IPS DF 6.9 (cell line): ENCODE results near the gene CAMK1.
A peak's percentile ranks its signal among the peaks of the same experiment; 100 is the strongest.

Experiments
- DNase-seq: peaks from one replicate; pipeline ENCODE4 v3.0.0-alpha.2; 2013; ENCODE audit warnings: low read depth, low spot score
- H3K27ac ChIP-seq: one replicate; pipeline ENCODE4 v1.5.1; 2013; ENCODE audit warnings: low read length, control low read depth
- H3K27me3 ChIP-seq: 2 replicates; pipeline ENCODE4 v1.6.1; 2013; ENCODE audit warnings: mild to moderate bottlenecking, low read length; ENCODE audit not compliant: control insufficient read depth, insufficient read depth
- H3K36me3 ChIP-seq: 2 replicates; pipeline ENCODE4 v1.6.1; 2013; ENCODE audit warnings: low read length; ENCODE audit not compliant: control insufficient read depth, insufficient read depth
- H3K4me1 ChIP-seq: 2 replicates; pipeline ENCODE4 v1.6.1; 2013; ENCODE audit warnings: low read length; ENCODE audit not compliant: control insufficient read depth, insufficient read depth
- H3K4me3 ChIP-seq: 2 replicates; pipeline ENCODE4 v1.5.1; 2013; ENCODE audit warnings: mild to moderate bottlenecking, low read length
- H3K9me3 ChIP-seq: 2 replicates; pipeline ENCODE4 v1.6.1; 2013; ENCODE audit warnings: low read length, inconsistent platforms; ENCODE audit not compliant: control insufficient read depth, insufficient read depth
- WGBS: extraction: QIAGEN DNeasy Blood & Tissue Kit; methylation state at CpG from one replicate; pipeline ENCODE4 v1.1.7; 2013; ENCODE audit warnings: mixed read lengths, missing lambda C conversion rate; ENCODE audit not compliant: insufficient read length, insufficient coverage; 5-methylcytosine and 5-hydroxymethylcytosine counted together

Gene CAMK1

DNA sequence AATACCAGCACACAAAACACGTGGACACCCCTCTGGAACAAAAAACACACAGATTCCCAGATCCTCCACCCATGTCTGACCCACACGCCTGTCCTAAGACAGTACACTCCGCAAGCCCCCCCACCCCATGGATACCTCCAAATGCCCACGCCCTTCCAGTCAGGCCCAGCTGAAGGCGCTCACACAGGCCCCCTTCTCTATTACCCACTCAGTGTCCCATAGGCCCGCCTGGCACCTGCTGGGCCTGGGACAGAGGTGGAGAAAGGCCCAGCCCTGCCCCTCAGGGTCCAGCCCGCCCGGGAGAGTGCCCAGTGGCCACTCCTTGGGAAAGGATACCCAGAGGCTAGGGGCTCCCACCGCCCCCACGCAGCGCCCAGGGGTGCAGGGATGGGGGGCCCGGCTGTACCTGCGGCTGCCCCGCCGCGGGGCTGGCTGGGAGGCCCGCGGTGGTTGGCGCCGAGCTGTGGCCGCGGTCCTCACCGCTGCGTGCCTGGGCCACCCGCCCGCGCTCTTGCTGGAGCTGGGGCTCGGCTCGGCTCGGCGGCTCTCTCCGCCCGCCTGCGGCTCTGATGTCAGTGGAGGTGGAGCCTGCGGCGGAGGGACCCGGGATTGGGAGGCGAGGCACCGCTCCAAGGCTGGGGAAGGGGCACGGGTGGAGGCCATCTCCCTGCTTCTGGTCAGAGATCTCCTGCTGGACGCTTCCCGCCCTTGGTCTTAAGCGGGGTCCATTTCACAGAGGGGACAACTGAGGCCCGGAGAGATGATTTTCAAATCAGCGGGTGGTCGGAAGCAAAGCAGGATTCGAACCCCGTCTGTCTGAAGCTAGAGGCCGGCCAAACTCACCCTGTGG is at the start of gene CAMK1:
CAMK1 (minus strand) TSS at position 522 of the 850 bp plus-strand sequence. CDS start 2,198 bp downstream, outside the sequence.
- Histone ChIP-seq H3K4me3 (peak within 1 kb of the TSS; percentile 30; the same call in 1 of the 2 replicates), H3K36me3 (no peaks in the 10 kb centered on the region), H3K4me1 (no peaks in the 10 kb centered on the region; the same call in 1 of the 2 replicates), H3K27ac (no peak within 1 kb of the TSS), H3K27me3 (peaks cover 1% of the 10 kb centered on the region; the same call in 1 of the 2 replicates), H3K9me3 (no peaks in the 10 kb centered on the region)
- DNase-seq: no peak
- no CpG with 5 or more reads among the region's 49 CpGs for WGBS

DNA sequence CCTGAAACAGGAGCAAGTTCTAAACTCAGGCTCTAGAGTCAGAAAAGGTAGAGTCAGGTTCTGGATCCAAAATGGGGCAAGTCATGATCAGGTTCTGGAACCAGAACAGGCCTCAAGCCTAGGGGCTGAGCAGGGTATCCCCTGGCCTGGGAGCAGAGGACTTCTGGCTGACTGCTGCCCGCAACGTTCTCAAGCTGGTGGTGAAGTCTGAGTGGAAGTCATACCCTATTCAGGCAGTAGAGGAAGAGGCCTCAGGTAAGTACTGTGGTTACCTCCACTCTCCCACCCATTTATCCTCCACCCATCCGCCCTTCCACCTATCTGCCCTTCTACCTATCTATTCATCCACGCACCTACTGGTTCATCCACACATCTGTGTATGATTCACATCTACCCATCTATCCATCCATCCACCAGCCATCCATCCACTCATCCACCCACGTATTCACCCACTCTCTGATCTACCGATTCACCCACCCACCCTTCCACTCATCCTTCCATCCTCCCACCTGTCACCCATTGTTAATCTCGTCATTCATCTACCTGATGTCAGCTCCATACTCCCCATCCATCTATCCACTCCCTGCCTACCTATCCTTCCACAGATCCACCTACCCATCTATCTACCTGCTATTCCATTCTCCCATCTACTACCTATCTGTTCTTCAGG is 49.1 kb upstream of the CAMK1 start:
- no peak overlapping the region for H3K27ac ChIP-seq
- H3K27me3 ChIP-seq: no peaks in the 10 kb centered on the region
- H3K9me3 ChIP-seq: no peaks in the 10 kb centered on the region
- H3K4me3 ChIP-seq: no peak overlapping the region
- H3K4me1 ChIP-seq: no peaks in the 10 kb centered on the region
- DNase-seq: no peak
- H3K36me3 ChIP-seq: no peaks in the 10 kb centered on the region
- WGBS: no CpG with 5 or more reads among the region's 7 CpGs

DNA sequence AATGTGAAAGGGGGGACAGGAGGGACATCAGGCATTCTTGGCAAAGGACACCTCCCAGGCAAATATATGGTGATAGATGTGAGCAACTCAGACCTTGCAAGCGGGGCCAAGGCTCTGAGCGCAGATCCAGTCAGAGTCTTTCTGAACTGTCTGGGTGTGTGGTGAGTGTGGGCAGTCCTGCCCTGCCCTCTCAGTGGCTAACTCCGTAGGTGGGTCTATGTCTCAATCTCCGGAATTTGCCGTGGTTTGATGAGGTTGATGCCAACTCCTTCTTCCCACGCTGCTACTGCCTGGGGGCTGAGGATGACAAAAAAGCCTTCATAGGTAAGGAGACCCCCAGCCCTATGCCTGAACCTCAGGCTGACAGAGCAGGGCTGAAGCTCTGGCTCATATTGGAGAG is 47.7 kb upstream of the CAMK1 start:
- Histone ChIP-seq H3K9me3 (no peaks in the 10 kb centered on the region), H3K4me1 (no peaks in the 10 kb centered on the region), H3K36me3 (no peaks in the 10 kb centered on the region), H3K27me3 (no peaks in the 10 kb centered on the region), H3K27ac (no peak overlapping the region), H3K4me3 (no peak overlapping the region)
- DNase-seq: no peak
- WGBS: no CpG with 5 or more reads among the region's 6 CpGs

DNA sequence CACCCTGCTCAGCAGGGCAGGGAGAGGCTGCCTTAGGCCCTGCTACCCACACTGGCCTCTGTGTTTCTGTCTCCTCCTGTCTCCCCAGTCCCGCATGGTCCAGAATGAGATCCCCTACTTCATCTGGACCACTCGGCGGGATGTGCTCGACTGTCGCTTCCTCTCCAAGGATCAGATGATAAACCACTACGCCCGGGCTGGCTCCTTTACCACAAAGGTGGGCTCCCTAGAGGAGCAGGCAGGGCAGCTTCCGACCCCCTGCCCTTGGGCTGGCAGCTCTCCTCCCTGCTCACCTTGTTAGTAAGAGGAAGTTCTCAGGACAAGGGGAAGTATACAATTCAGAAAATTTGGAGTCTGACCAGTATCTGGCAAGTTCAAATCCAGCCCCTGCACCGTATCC is 46.2 kb upstream of the CAMK1 start:
- Histone ChIP-seq H3K4me1 (no peaks in the 10 kb centered on the region), H3K27ac (no peak overlapping the region), H3K4me3 (no peak overlapping the region), H3K36me3 (no peaks in the 10 kb centered on the region), H3K27me3 (peaks cover 5% of the 10 kb centered on the region; the same call in 1 of the 2 replicates), H3K9me3 (no peaks in the 10 kb centered on the region)
- WGBS: no CpG with 5 or more reads among the region's 9 CpGs
- DNase-seq: no peak

DNA sequence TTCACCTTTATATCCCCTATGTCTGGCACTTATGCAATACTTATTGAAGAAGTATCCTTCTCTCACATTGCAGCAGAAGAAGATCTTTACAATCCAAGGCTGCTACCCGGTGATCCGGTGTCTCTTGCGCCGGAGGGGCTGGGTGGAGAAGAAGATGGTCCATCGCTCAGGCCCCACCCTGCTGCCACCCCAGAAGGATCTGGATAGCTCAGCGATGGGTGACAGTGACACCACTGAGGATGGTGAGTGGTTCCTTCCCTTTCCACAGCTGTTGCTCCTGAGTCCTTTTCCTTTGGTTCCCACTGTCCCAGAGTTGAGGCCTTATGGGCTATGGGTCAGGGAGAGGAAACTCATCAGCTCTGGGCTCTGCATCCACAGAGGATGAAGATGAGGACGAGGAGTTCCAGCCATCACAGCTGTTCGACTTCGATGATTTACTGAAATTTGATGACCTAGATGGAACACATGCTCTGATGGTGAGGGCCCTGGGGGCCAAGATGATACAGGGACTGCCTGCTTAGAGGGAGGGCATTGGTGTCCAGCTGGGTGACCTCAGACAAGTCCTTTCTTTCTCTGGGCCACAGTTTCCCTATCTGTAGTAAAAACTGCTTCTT is 43.2 kb upstream of the CAMK1 start:
- Histone ChIP-seq H3K36me3 (no peaks in the 10 kb centered on the region), H3K9me3 (no peaks in the 10 kb centered on the region), H3K27ac (no peak overlapping the region), H3K4me1 (no peaks in the 10 kb centered on the region), H3K4me3 (no peak overlapping the region), H3K27me3 (peaks cover 6% of the 10 kb centered on the region; the same call in 1 of the 2 replicates)
- no CpG with 5 or more reads among the region's 9 CpGs for WGBS
- DNase-seq: no peak

DNA sequence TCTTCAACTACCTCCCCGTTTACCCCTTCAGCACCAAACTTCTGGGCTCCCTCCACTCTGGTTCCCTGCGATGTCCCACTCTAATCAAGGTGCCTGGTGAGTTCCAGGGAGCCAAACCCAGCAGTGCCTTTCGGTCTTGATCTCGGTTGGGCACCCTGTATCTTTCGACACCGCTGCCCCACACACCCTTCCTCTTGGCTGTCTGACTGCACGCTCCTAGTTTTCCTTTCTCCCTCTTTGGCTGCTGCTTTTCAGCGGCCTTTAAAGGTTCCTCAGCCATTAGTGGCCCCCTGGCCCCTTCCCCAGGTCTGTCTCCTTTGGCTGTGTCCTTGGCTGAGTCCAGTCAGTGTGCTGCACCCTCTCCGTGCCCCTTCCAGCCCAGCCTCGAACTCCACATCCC is 41.1 kb upstream of the CAMK1 start:
- H3K4me1 ChIP-seq: no peaks in the 10 kb centered on the region
- no peak overlapping the region for H3K27ac ChIP-seq
- no peaks in the 10 kb centered on the region for H3K9me3 ChIP-seq
- no peak overlapping the region for H3K4me3 ChIP-seq
- no peak for DNase-seq
- H3K27me3 ChIP-seq: peaks cover 6% of the 10 kb centered on the region; the same call in 1 of the 2 replicates
- H3K36me3 ChIP-seq: peaks cover 4% of the 10 kb centered on the region
- WGBS: 100% methylated on average over 1 of the region's 10 CpGs

DNA sequence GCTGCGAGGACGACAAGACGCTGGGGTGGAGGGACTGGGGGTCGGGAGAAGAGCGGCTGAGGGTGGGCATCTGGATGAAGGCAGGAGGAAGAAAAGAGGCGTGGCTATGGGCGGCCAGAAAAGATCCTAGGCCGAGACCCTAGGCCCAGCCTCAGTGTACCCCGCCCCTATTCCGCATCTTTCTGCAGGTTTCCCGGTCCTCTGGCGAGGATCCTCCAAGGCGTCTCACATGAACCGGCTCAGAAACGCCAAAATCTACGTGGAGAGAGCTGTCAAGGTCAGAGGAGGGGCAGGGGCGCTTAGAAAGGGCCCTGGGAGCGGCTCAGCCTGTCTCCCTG is 40.7 kb upstream of the CAMK1 start:
- H3K27me3 ChIP-seq: peaks cover 6% of the 10 kb centered on the region; the same call in 1 of the 2 replicates
- peak overlapping the region; percentile 62; the same call in 1 of the 2 replicates for H3K4me3 ChIP-seq
- no CpG with 5 or more reads among the region's 18 CpGs for WGBS
- peaks cover 7% of the 10 kb centered on the region for H3K36me3 ChIP-seq
- DNase-seq: no peak
- no peaks in the 10 kb centered on the region for H3K4me1 ChIP-seq
- no peaks in the 10 kb centered on the region for H3K9me3 ChIP-seq
- no peak overlapping the region for H3K27ac ChIP-seq

DNA sequence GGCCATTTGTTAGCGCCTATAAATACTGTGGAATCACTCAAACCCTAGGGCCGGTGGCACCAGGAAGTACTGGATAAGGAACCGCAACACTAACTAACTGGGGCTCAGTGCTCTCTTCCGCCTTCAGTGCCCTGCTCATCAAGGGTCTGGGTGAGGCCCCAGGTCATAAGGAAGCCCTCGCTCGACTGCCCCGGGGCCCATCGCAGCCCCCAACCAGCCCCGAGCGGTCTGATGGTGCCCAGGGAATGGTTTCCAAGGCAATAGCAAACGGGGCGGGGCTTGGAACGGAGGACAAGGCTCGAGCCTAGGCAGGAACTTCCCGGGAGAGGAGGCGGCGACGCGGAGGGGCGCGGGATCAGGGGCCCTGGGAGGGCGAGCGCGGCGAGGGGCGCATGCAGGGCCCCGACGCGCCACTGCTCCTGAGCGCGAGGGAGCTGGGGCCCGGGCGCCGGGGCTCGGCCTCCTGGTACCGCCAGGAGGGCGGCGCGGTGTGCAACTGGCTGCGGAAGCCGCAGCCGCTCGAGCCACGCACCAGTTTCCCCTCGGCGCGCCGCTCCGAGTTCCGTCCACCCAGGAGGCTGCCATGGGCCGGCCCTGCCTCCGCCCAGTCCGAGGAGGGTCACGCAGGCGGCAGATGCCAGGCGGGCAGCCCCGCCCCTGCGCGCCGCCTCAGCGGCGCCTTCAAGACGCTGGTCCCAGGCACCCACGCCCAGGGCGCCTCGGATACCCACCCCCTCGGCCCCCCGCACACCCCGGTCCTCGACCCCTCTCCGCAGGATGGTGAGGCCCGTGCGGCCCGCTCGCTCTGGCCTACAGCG is 40.1 kb upstream of the CAMK1 start, which contains the start of gene TTLL3:
TTLL3 (plus strand) TSS at position 648 of the 818 bp plus-strand sequence. CDS start 400 bp downstream, outside the sequence.
- WGBS: no CpG with 5 or more reads among the region's 76 CpGs
- Histone ChIP-seq H3K4me1 (no peaks in the 10 kb centered on the region), H3K27ac (no peak within 1 kb of the TSS), H3K4me3 (peak within 1 kb of the TSS; percentile 62; the same call in 1 of the 2 replicates), H3K9me3 (no peaks in the 10 kb centered on the region), H3K27me3 (peaks cover 6% of the 10 kb centered on the region; the same call in 1 of the 2 replicates), H3K36me3 (peaks cover 10% of the 10 kb centered on the region)
- no peak for DNase-seq

DNA sequence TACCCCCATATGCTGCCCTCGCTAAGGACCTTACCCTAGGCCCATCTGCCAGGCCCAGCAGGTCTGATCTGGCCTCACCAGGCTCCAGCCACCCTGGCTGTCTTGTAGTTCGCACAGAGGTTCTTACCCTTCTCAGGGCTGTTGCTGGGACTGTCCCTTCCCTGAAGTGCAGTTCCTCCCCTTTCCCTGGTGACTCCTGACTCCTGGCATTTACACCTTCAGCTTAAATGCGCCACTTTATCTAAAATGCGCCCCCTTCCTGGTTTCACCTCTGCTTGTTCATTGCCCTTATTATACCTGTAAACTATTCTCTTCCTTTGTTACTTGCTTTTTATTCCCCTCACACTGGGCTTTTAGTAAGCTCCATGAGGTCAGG is 39.5 kb upstream of the CAMK1 start:
- Histone ChIP-seq H3K4me3 (no peak overlapping the region; the same call in 1 of the 2 replicates), H3K4me1 (no peaks in the 10 kb centered on the region)

More for the DNA sequence above, 39.5 kb upstream of the CAMK1 start:
- H3K27me3 ChIP-seq: peaks cover 6% of the 10 kb centered on the region; the same call in 1 of the 2 replicates
- DNase-seq: no peak
- H3K27ac ChIP-seq: no peak overlapping the region
- H3K9me3 ChIP-seq: no peaks in the 10 kb centered on the region
- peaks cover 14% of the 10 kb centered on the region for H3K36me3 ChIP-seq
- no CpG with 5 or more reads among the region's 4 CpGs for WGBS
